Left lobe of liver (tissue), 2 donors: ENCODE measurements around the gene SLC25A22. TPM values are rescaled to one million over a fixed set of nuclear protein-coding genes. Genes with fewer than 3 reads are reported as not detected.

Experiments used
- ATAC-seq: fragments of 200-7000 bp; cut with Tn5 transposase; one replicate; pipeline ENCODE4 v1.9.1; 2020; ENCODE audit warnings: mild to moderate bottlenecking, moderate library complexity
- DNase-seq: peaks from one replicate; pipeline ENCODE4 v3.0.0-alpha.2; 2020; ENCODE audit warnings: low spot score
- total RNA-seq: library from RNA; stranded (reverse); gene quantifications from one replicate; pipeline ENCODE4 v1.2.1, GENCODE V29; 2021
- donor health status: DM: no; HTN: no; CAD: no; lungs with moderate emphysema.
- donor health status: DM: no; HTN: yes; CAD: no.

The SLC25A22 gene
- total RNA-seq, 1 donor from 2014 or later = 51.4 TPM

GRCh38 chr11:776263-776560 lies 21.9 kb downstream of the SLC25A22 start:
- DNase-seq (no peak), ATAC-seq (no peak)

- DNase-seq = no peak
- ATAC-seq = no peak
Observed at GRCh38 chr11:774873-775592, 23.0 kb downstream of the SLC25A22 start.

- ATAC-seq (no peak), DNase-seq (no peak)
Observed at GRCh38 chr11:773830-774229, 24.3 kb downstream of the SLC25A22 start.

GRCh38 chr11:773425-773824 lies 24.7 kb downstream of the SLC25A22 start:
- DNase-seq (no peak), ATAC-seq (no peak)

- no peak for DNase-seq
- ATAC-seq = no peak
Observed at GRCh38 chr11:772429-773390, 25.4 kb downstream of the SLC25A22 start.

GRCh38 chr11:771617-772204 lies 26.4 kb downstream of the SLC25A22 start:
- ATAC-seq = no peak
- no peak for DNase-seq

- no peak for DNase-seq
- ATAC-seq = no peak
Observed at GRCh38 chr11:770642-771616, 27.2 kb downstream of the SLC25A22 start.

- DNase-seq = no peak
- no peak for ATAC-seq
Observed at GRCh38 chr11:769887-770641, 28.0 kb downstream of the SLC25A22 start.

GRCh38 chr11:767238-767637 lies 30.8 kb downstream of the SLC25A22 start:
- DNase-seq (no peak), ATAC-seq (no peak)

GRCh38 chr11:766936-767210 lies 31.2 kb downstream of the SLC25A22 start:
- ATAC-seq (no peak), DNase-seq (no peak)

GRCh38 chr11:766106-766935 lies 31.8 kb downstream of the SLC25A22 start:
- DNase-seq = no peak

GRCh38 chr11:765802-766091 lies 32.3 kb downstream of the SLC25A22 start:
- DNase-seq (no peak), ATAC-seq (peak; percentile 22)

More at GRCh38 chr11:766106-766935, 31.8 kb downstream of the SLC25A22 start:
- no peak for ATAC-seq

- no peak for DNase-seq
- ATAC-seq = peak; percentile 75
Observed at GRCh38 chr11:765025-765801, 32.9 kb downstream of the SLC25A22 start.

GRCh38 chr11:764322-765024 lies 33.6 kb downstream of the SLC25A22 start:
- DNase-seq (no peak), ATAC-seq (peak; percentile 5)

GRCh38 chr11:763549-764321 lies 34.3 kb downstream of the SLC25A22 start:
- DNase-seq (no peak), ATAC-seq (no peak)

- ATAC-seq (no peak), DNase-seq (no peak)
Observed at GRCh38 chr11:763073-763463, 35.0 kb downstream of the SLC25A22 start.

- ATAC-seq (peak; percentile 39), DNase-seq (no peak)
Observed at GRCh38 chr11:762421-763072, 35.5 kb downstream of the SLC25A22 start.
